Kidney epithelial cell (primary cell): ENCODE data around the gene BTRC. TPM values are rescaled to one million over a fixed set of nuclear protein-coding genes. Genes with fewer than 3 reads are reported as not detected.
A peak's percentile ranks its signal among the peaks of the same experiment; 100 is the strongest.
"Not testable (repeated sequence)": the region's sequence is repeated elsewhere in the genome, so short reads cannot be mapped to it uniquely, and the experiment has no call there.

ENCODE experiments used
- DNase-seq: peaks from one replicate; pipeline ENCODE4 v3.0.0-alpha.2; 2010; ENCODE audit warnings: low read depth
- H3K27me3 ChIP-seq: 2 replicates; pipeline ENCODE4 v1.6.0; 2011; ENCODE audit warnings: low read length; ENCODE audit not compliant: control insufficient read depth, insufficient read depth
- H3K36me3 ChIP-seq: 2 replicates; pipeline ENCODE4 v1.5.1; 2011; ENCODE audit warnings: low read length; ENCODE audit not compliant: control insufficient read depth, insufficient read depth
- H3K4me3 ChIP-seq: 2 replicates; pipeline ENCODE4 v1.5.1; 2011; ENCODE audit warnings: low read depth, mild to moderate bottlenecking, control low read depth, low read length
- total RNA-seq: library from RNA; depleted of rRNA; stranded (reverse); fragments of >200 nt; gene quantifications from 2 replicates; pipeline ENCODE4 v1.2.3, GENCODE V29; 2015
- TF ChIP-seq, protein P1 (sequence below): IDR thresholded peaks from 2 replicates; pipeline ENCODE4 v1.5.1; 2011; ENCODE audit warnings: mild to moderate bottlenecking, moderate library complexity, low read length, control low read depth, inconsistent platforms; ENCODE audit not compliant: insufficient read depth, poor library complexity, severe bottlenecking

BTRC gene
- total RNA-seq, 1 donor from 2014 or later, result 10.2 TPM

DNA sequence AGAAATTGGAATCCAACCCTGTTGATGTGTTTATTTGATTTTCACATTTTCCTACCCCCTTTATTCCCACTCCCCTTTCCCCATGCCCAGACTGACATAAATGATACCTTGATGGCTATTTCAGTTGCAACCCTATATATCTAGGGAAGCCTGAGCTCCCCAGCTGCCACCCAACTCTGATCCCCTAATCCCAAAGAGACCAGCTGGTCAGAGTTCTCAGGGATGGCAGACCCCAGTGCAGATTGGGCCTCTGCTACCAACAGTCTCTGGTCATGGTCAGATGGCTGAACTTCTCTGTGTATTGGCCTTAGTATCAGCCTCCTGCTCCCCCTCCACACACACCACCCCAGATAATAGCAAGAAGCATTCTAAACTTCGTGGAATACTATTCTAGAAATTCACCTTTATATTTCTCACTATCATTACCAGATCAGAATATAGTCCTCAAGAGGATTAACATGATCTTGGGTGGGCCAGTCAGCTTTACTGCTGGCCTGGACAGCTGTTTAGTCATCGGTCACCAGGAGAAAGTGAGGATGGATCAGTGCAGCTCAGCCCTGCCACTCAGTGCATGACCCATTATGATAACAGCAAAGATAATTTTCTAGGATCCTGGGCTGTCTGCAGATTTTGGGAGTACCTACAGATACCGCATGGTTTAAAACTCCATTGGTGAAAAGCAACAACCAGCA is 24.5 kb upstream of the BTRC start:
- no peak for DNase-seq
- Histone ChIP-seq H3K36me3 (no peaks in the 10 kb centered on the region), H3K27me3 (peaks cover 3% of the 10 kb centered on the region), H3K4me3 (no peak overlapping the region)
- TF ChIP-seq, protein P1, sequence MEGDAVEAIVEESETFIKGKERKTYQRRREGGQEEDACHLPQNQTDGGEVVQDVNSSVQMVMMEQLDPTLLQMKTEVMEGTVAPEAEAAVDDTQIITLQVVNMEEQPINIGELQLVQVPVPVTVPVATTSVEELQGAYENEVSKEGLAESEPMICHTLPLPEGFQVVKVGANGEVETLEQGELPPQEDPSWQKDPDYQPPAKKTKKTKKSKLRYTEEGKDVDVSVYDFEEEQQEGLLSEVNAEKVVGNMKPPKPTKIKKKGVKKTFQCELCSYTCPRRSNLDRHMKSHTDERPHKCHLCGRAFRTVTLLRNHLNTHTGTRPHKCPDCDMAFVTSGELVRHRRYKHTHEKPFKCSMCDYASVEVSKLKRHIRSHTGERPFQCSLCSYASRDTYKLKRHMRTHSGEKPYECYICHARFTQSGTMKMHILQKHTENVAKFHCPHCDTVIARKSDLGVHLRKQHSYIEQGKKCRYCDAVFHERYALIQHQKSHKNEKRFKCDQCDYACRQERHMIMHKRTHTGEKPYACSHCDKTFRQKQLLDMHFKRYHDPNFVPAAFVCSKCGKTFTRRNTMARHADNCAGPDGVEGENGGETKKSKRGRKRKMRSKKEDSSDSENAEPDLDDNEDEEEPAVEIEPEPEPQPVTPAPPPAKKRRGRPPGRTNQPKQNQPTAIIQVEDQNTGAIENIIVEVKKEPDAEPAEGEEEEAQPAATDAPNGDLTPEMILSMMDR, result no peak

DNA sequence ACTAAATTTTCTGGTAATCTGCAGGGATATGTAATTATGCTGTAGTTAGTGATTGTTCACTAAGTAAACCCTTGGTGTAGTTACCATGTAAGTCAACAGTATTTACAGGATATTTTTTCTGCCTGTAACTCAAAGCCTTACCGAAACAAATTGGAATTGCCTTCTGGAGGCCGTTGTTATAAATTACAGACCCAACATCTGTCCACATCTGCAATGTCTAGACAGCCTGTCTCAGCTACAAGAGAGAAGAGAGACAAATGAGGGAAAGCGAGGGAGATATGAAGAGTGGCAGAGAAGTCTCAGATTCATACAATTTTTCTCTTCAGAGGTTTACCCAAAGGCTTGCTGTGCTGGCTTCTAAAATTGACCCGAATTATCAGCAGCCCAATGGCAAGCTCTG is 23.7 kb upstream of the BTRC start:
- H3K27me3 ChIP-seq, result peaks cover 2% of the 10 kb centered on the region
- DNase-seq, result no peak
- TF ChIP-seq, protein P1, result no peak

DNA sequence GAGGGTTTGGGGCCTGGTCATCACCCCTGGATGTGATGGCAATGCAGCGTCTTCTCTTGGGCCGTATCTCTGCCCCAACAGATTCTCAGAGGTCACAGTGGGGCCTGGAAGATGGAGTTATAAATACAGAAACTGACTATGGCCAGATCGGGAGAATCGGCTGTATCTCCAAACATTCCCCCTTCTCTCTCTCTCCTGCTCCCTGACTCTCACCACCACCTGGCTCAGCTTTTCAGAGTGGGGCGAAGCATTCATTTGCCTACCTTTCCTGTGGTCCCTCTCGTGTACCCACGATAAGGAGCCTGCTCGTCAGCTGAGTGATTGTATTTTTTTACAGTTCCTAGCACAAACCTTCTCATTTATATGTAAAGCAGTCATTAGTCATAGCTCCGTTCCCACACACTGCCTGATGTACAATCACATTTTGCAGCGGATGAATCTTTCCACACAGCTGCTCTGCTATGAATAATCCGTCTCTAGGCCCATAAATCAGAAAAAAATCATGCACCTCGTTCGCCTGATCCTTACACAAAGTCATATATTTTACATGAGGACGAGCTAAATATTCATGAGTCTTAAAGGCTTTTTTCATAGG is 23.2 kb upstream of the BTRC start:
- Histone ChIP-seq H3K36me3 (no peaks in the 10 kb centered on the region), H3K27me3 (no peaks in the 10 kb centered on the region), H3K4me3 (no peak overlapping the region)
- DNase-seq, result peak; percentile 57
- TF ChIP-seq, protein P1, result no peak

More for the DNA sequence above, 23.7 kb upstream of the BTRC start:
- Histone ChIP-seq H3K36me3 (no peaks in the 10 kb centered on the region), H3K4me3 (no peak overlapping the region)

DNA sequence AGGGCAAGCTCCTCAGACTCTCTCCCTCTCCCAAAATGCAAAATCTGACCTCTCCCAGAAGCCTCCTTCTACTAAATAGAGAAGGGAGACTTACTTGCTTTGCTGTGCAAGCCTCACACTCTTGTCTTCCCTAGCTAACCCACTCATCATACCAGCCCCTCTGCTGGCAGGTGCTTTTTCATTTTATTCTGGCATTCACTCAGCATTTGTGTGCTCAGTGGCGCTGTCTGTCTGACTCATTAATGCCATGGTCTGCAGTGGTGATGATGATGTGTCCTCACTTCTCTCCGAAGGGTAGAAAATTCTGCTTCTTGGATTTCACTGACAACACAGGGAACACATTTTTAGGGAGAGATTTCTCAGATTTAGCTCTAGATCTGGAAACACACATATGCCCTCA is 22.0 kb upstream of the BTRC start:
- TF ChIP-seq, protein P1, result no peak
- DNase-seq, result no peak
- H3K27me3 ChIP-seq, result no peaks in the 10 kb centered on the region

DNA sequence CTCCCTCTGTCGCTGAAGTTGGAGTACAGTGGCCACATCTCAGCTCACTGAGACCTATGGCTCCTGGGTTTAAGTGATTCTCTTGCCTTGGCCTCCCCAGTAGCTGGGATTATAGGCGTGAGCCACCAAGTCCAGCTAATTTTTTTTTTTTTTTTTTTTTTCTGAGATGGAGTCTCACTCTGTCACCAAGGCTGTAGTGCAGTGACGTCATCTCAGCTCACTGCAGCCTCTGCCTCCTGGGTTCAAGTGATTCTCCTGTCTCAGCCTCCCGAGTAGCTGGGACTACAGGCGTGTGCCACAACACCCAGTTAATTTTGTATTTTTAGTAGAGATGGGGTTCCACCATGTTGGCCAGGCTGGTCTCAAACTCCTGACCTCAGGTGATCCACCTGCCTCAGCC is 19.7 kb upstream of the BTRC start:
- DNase-seq, H3K36me3 ChIP-seq, H3K27me3 ChIP-seq, H3K4me3 ChIP-seq: not testable (repeated sequence)

More for the DNA sequence above, 22.0 kb upstream of the BTRC start:
- Histone ChIP-seq H3K4me3 (no peak overlapping the region), H3K36me3 (no peaks in the 10 kb centered on the region)

DNA sequence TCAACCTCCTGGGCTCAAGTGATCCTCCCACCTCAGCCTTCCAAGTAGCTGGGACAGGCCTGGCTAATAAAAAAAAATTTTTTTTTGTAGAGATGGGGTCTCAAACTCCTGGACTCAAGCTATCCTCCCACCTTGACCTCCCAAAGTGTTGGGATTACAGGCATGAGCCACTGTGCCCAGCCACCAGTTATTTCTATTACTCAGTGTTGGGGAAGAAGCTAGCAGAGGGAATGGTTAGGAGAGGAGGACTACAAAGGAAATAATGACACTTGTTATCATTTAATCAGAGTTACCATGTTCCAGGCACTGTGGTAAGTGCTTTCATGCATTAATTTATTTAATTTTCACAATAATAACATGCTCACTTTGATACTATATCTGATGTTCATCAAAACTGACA is 17.6 kb upstream of the BTRC start:
- H3K36me3 ChIP-seq, result no peaks in the 10 kb centered on the region
- TF ChIP-seq, protein P1, result no peak
- DNase-seq, result no peak
- H3K27me3 ChIP-seq, result no peaks in the 10 kb centered on the region
- no peak overlapping the region for H3K4me3 ChIP-seq
